Cortex of kidney (tissue), 1 donor: ENCODE measurements around the gene SEMA3B.
"Not testable (repeated sequence)": the region's sequence is repeated elsewhere in the genome, so short reads cannot be mapped to it uniquely, and the experiment has no call there.

ENCODE experiments used
- DNase-seq: peaks from one replicate; lab custom pipeline; 2025; lab: John Stamatoyannopoulos, UW

Gene SEMA3B

GRCh38 chr3:50258979-50259378, 10.0 kb upstream of the SEMA3B start:
- no peak for DNase-seq

- DNase-seq: no peak
Measured at GRCh38 chr3:50259432-50260026, 9.4 kb upstream of the SEMA3B start.

GRCh38 chr3:50260027-50260941, 8.7 kb upstream of the SEMA3B start:
- DNase-seq: peak; percentile 67

GRCh38 chr3:50260942-50261441, 8.0 kb upstream of the SEMA3B start:
- DNase-seq: no peak

GRCh38 chr3:50261505-50261904, 7.4 kb upstream of the SEMA3B start:
- DNase-seq: no peak

- not testable (repeated sequence) for DNase-seq
Measured at GRCh38 chr3:50262200-50262599, 6.7 kb upstream of the SEMA3B start.

- no peak for DNase-seq
Measured at GRCh38 chr3:50262778-50263177, 6.2 kb upstream of the SEMA3B start.

- DNase-seq: no peak
Measured at GRCh38 chr3:50263478-50264382, 5.2 kb upstream of the SEMA3B start.

- no peak for DNase-seq
Measured at GRCh38 chr3:50264383-50264963, 4.5 kb upstream of the SEMA3B start.

- no peak for DNase-seq
Measured at GRCh38 chr3:50264964-50265485, 3.9 kb upstream of the SEMA3B start.

- DNase-seq: no peak
Measured at GRCh38 chr3:50265571-50265970, 3.4 kb upstream of the SEMA3B start.

- no peak for DNase-seq
Measured at GRCh38 chr3:50266017-50266416, 2.9 kb upstream of the SEMA3B start.

GRCh38 chr3:50266836-50267235, 2.1 kb upstream of the SEMA3B start:
- no peak for DNase-seq

GRCh38 chr3:50267280-50267913, 1.6 kb upstream of the SEMA3B start:
- DNase-seq: no peak

- no peak for DNase-seq
Measured at GRCh38 chr3:50268276-50268675, 671 bp upstream of the SEMA3B start.

GRCh38 chr3:50269460-50269859, 513 bp downstream of the SEMA3B start:
- DNase-seq: no peak

GRCh38 chr3:50269977-50270413, 1.0 kb downstream of the SEMA3B start:
- no peak for DNase-seq

- DNase-seq: no peak
Measured at GRCh38 chr3:50270422-50271224, 1.7 kb downstream of the SEMA3B start.

- DNase-seq: no peak
Measured at GRCh38 chr3:50271314-50271936, 2.5 kb downstream of the SEMA3B start.

GRCh38 chr3:50272538-50272910, 3.6 kb downstream of the SEMA3B start:
- not testable (repeated sequence) for DNase-seq
